Measurements from ENCODE around the gene U2AF1L4.

The U2AF1L4 gene

DNA sequence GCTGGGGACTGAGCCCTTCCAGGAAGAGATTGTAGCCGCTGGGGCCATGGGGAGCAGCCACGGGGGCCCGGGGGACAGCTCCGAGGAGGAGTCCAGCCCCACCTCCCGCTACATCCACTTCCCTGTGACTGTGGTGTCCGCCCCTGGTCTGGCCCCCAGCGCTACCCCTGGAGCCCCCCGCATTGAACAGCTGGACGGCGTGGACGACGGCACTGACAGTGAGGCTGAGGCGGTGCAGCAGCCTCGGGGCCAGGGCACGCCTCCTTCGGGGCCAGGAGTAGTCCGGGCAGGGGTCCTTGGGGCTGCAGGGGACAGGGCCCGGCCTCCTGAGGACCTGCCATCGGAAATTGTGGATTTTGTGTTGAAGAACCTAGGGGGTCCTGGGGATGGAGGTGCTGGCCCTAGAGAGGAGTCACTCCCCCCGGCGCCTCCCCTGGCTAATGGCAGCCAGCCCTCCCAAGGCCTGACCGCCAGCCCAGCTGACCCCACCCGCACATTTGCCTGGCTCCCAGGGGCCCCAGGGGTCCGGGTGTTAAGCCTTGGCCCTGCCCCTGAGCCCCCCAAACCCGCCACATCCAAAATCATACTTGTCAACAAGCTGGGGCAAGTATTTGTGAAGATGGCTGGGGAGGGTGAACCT is 12.6 kb downstream of the U2AF1L4 start:
- Histone ChIP-seq H3K14ac (ENCODE audit: low read length in 2 of 2) (no peak overlapping the region), H3K9ac (ENCODE audit: low read length) (no peak overlapping the region), H3K4ac (ENCODE audit: low read depth in 1 of 2, low read length in 2 of 2) (no peak overlapping the region), H3K4me2 (ENCODE audit: low read length, poor library complexity, severe bottlenecking) (no peak overlapping the region), H3K36me3 (ENCODE audit: control insufficient read depth in 1 of 2, insufficient read depth in 2 of 2, low read depth in 1 of 2, low read length in 2 of 2) (peaks cover 88 to 98% of the 10 kb centered on the region in 2 experiments), H2BK120ac (ENCODE audit: low read depth, low read length) (no peak overlapping the region), H3K4me1 (ENCODE audit: control insufficient read depth, insufficient read depth, low read depth, low read length) (peaks cover 2% of the 10 kb centered on the region), H3K9me3 (ENCODE audit: control insufficient read depth, low read length) (no peaks in the 10 kb centered on the region), H3K27ac (ENCODE audit: low read length, poor library complexity, severe bottlenecking) (no peak overlapping the region), H2BK12ac (ENCODE audit: low read length in 2 of 2) (no peak overlapping the region), H3K18ac (ENCODE audit: low read depth in 1 of 2, low read length in 2 of 2) (no peak overlapping the region), H3K23ac (ENCODE audit: low read length in 2 of 2) (no peak overlapping the region), H3K27me3 (ENCODE audit: control insufficient read depth in 1 of 2, insufficient read depth in 1 of 2, low read length in 2 of 2) (no peaks in the 10 kb centered on the region), H3K4me3 (ENCODE audit: insufficient read depth in 1 of 2, low read depth in 1 of 2, low read length in 2 of 2) (no peak overlapping the region), H2AK5ac (ENCODE audit: low read length, severe bottlenecking) (no peak overlapping the region), H4K91ac (ENCODE audit: low read length) (no peak overlapping the region), H2AFZ (ENCODE audit: low read depth, low read length) (no peak overlapping the region), H2BK15ac (ENCODE audit: low read depth, poor library complexity, severe bottlenecking) (no peak overlapping the region), H4K8ac (ENCODE audit: low read length) (no peak overlapping the region), H2BK5ac (ENCODE audit: low read depth, low read length, poor library complexity, severe bottlenecking) (no peak overlapping the region), H3K79me1 (replicated peaks; ENCODE audit: low read length, poor library complexity, severe bottlenecking) (peaks cover 64% of the 10 kb centered on the region)
- WGBS = 97% methylated on average over 22 of the region's 25 CpGs
- no peak for DNase-seq

DNA sequence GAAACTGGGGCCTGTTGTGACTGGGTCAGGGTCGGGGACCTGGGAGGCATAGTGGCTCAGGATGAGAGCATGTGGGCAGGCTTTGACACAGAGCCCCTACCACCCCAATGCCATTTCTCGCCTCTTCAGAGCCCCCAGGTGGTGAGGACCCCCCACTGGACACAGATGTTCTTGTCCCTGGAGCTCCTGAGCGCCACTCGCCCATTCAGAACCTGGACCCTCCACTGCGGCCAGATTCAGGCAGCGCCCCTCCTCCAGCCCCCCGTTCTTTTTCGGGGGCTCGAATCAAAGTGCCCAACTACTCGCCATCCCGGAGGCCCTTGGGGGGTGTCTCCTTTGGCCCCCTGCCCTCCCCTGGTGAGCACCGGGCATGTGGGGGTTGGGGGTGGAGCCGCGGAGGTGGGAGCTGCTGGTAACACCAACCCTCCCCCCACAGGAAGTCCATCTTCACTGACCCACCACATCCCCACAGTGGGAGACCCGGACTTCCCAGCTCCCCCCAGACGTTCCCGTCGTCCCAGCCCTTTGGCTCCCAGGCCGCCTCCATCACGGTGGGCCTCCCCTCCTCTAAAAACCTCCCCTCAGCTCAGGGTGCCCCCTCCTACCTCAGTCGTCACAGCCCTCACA is 13.3 kb downstream of the U2AF1L4 start:
- no peak overlapping the region for H3K18ac ChIP-seq (ENCODE audit: low read depth in 1 of 2, low read length in 2 of 2)
- no peaks in the 10 kb centered on the region for H3K9me3 ChIP-seq (ENCODE audit: control insufficient read depth, low read length)
- 84% methylated on average over 13 of the region's 21 CpGs for WGBS
- H3K14ac ChIP-seq (ENCODE audit: low read length in 2 of 2) = no peak overlapping the region
- no peaks in the 10 kb centered on the region for H3K27me3 ChIP-seq (ENCODE audit: control insufficient read depth in 1 of 2, insufficient read depth in 1 of 2, low read length in 2 of 2)
- H2AK5ac ChIP-seq (ENCODE audit: low read length, severe bottlenecking) = no peak overlapping the region
- no peak for DNase-seq
- H2BK5ac ChIP-seq (ENCODE audit: low read depth, low read length, poor library complexity, severe bottlenecking) = no peak overlapping the region
- H3K9ac ChIP-seq (ENCODE audit: low read length) = no peak overlapping the region
- H3K79me1 ChIP-seq (replicated peaks; ENCODE audit: low read length, poor library complexity, severe bottlenecking) = peaks cover 71% of the 10 kb centered on the region
- no peak overlapping the region for H3K4me2 ChIP-seq (ENCODE audit: low read length, poor library complexity, severe bottlenecking)
- no peak overlapping the region for H2BK120ac ChIP-seq (ENCODE audit: low read depth, low read length)
- H4K8ac ChIP-seq (ENCODE audit: low read length) = no peak overlapping the region
- no peak overlapping the region for H2AFZ ChIP-seq (ENCODE audit: low read depth, low read length)
- H3K4me3 ChIP-seq (ENCODE audit: insufficient read depth in 1 of 2, low read depth in 1 of 2, low read length in 2 of 2) = no peak overlapping the region
- H2BK12ac ChIP-seq (ENCODE audit: low read length in 2 of 2) = no peak overlapping the region
- H3K23ac ChIP-seq (ENCODE audit: low read length in 2 of 2) = no peak overlapping the region
- H3K4ac ChIP-seq (ENCODE audit: low read depth in 1 of 2, low read length in 2 of 2) = no peak overlapping the region
- H2BK15ac ChIP-seq (ENCODE audit: low read depth, poor library complexity, severe bottlenecking) = no peak overlapping the region
- H3K4me1 ChIP-seq (ENCODE audit: control insufficient read depth, insufficient read depth, low read depth, low read length) = peaks cover 2% of the 10 kb centered on the region
- no peak overlapping the region for H4K91ac ChIP-seq (ENCODE audit: low read length)
- H3K36me3 ChIP-seq (ENCODE audit: control insufficient read depth in 1 of 2, insufficient read depth in 2 of 2, low read depth in 1 of 2, low read length in 2 of 2) = peaks cover 88 to 98% of the 10 kb centered on the region in 2 experiments
- no peak overlapping the region for H3K27ac ChIP-seq (ENCODE audit: low read length, poor library complexity, severe bottlenecking)

DNA sequence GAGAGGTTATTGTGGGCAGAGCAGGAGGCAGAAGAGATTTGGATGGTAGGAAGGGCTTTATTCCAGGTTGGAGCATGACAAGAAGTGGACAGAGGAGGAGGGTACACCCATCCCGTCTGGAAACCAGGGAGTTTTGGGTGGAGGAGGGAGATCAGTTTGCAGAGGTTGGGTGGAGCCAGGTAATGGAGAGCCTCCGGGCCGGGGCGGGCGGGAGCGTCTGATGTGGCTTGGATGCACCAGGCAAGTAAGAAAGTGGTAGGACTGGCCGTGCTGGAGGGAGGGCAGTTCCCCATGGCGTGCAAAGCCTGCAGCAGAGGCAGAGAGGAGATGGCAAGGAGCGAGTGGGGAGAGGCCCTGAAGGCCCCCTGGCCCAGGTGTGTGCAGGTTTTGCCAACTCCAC is 13.9 kb downstream of the U2AF1L4 start:
- no peak overlapping the region for H3K4me3 ChIP-seq (ENCODE audit: insufficient read depth in 1 of 2, low read depth in 1 of 2, low read length in 2 of 2)
- 92% methylated on average over 9 of the region's 9 CpGs for WGBS
- H2BK5ac ChIP-seq (ENCODE audit: low read depth, low read length, poor library complexity, severe bottlenecking) = no peak overlapping the region
- no peak overlapping the region for H3K23ac ChIP-seq (ENCODE audit: low read length in 2 of 2)
- no peak overlapping the region for H3K14ac ChIP-seq (ENCODE audit: low read length in 2 of 2)
- peaks cover 86 to 97% of the 10 kb centered on the region in 2 experiments for H3K36me3 ChIP-seq (ENCODE audit: control insufficient read depth in 1 of 2, insufficient read depth in 2 of 2, low read depth in 1 of 2, low read length in 2 of 2)
- peaks cover 66% of the 10 kb centered on the region for H3K79me1 ChIP-seq (replicated peaks; ENCODE audit: low read length, poor library complexity, severe bottlenecking)
- H3K18ac ChIP-seq (ENCODE audit: low read depth in 1 of 2, low read length in 2 of 2) = no peak overlapping the region
- no peak overlapping the region for H3K27ac ChIP-seq (ENCODE audit: low read length, poor library complexity, severe bottlenecking)
- no peak overlapping the region for H4K91ac ChIP-seq (ENCODE audit: low read length)
- no peak overlapping the region for H3K4me2 ChIP-seq (ENCODE audit: low read length, poor library complexity, severe bottlenecking)
- H3K9me3 ChIP-seq (ENCODE audit: control insufficient read depth, low read length) = no peaks in the 10 kb centered on the region
- H2BK12ac ChIP-seq (ENCODE audit: low read length in 2 of 2) = no peak overlapping the region
- no peak overlapping the region for H4K8ac ChIP-seq (ENCODE audit: low read length)
- H3K9ac ChIP-seq (ENCODE audit: low read length) = no peak overlapping the region
- H2BK120ac ChIP-seq (ENCODE audit: low read depth, low read length) = no peak overlapping the region
- no peak overlapping the region for H2AK5ac ChIP-seq (ENCODE audit: low read length, severe bottlenecking)
- H3K4ac ChIP-seq (ENCODE audit: low read depth in 1 of 2, low read length in 2 of 2) = no peak overlapping the region
- H2AFZ ChIP-seq (ENCODE audit: low read depth, low read length) = no peak overlapping the region
- no peaks in the 10 kb centered on the region for H3K27me3 ChIP-seq (ENCODE audit: control insufficient read depth in 1 of 2, insufficient read depth in 1 of 2, low read length in 2 of 2)
- peaks cover 2% of the 10 kb centered on the region for H3K4me1 ChIP-seq (ENCODE audit: control insufficient read depth, insufficient read depth, low read depth, low read length)
- H2BK15ac ChIP-seq (ENCODE audit: low read depth, poor library complexity, severe bottlenecking) = no peak overlapping the region
- DNase-seq = no peak

DNA sequence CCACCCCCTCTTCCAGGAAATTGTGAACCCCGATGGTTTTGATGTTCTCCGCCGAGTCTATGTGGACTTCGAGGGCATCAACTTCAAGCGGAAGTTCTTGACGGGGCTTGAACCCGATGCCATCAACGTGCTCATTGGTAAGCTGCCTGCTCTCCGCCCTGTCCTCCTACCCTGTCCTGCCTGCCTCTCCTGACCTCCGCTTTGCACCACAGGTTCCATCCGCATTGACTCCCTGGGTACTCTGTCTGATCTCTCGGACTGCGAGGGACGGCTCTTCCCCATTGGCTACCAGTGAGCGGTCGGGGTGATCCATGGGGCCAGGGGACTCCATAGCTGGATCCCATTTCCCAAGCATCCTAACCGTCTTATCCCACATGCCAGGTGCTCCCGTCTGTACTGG is 14.9 kb downstream of the U2AF1L4 start:
- H3K36me3 ChIP-seq (ENCODE audit: control insufficient read depth in 1 of 2, insufficient read depth in 2 of 2, low read depth in 1 of 2, low read length in 2 of 2) = peaks cover 87 to 99% of the 10 kb centered on the region in 2 experiments
- 98% methylated on average over 18 of the region's 18 CpGs for WGBS
- no peak overlapping the region for H3K4me2 ChIP-seq (ENCODE audit: low read length, poor library complexity, severe bottlenecking)
- peaks cover 2% of the 10 kb centered on the region for H3K4me1 ChIP-seq (ENCODE audit: control insufficient read depth, insufficient read depth, low read depth, low read length)
- H3K9ac ChIP-seq (ENCODE audit: low read length) = no peak overlapping the region
- no peak for DNase-seq
- peaks cover 67% of the 10 kb centered on the region for H3K79me1 ChIP-seq (replicated peaks; ENCODE audit: low read length, poor library complexity, severe bottlenecking)
- H2BK15ac ChIP-seq (ENCODE audit: low read depth, poor library complexity, severe bottlenecking) = no peak overlapping the region
- no peak overlapping the region for H3K23ac ChIP-seq (ENCODE audit: low read length in 2 of 2)
- no peak overlapping the region for H2BK12ac ChIP-seq (ENCODE audit: low read length in 2 of 2)
- no peak overlapping the region for H2AK5ac ChIP-seq (ENCODE audit: low read length, severe bottlenecking)
- H3K27ac ChIP-seq (ENCODE audit: low read length, poor library complexity, severe bottlenecking) = no peak overlapping the region
- H3K18ac ChIP-seq (ENCODE audit: low read depth in 1 of 2, low read length in 2 of 2) = no peak overlapping the region
- H2AFZ ChIP-seq (ENCODE audit: low read depth, low read length) = no peak overlapping the region
- no peak overlapping the region for H2BK120ac ChIP-seq (ENCODE audit: low read depth, low read length)
- no peak overlapping the region for H4K8ac ChIP-seq (ENCODE audit: low read length)
- H3K9me3 ChIP-seq (ENCODE audit: control insufficient read depth, low read length) = no peaks in the 10 kb centered on the region
- no peak overlapping the region for H2BK5ac ChIP-seq (ENCODE audit: low read depth, low read length, poor library complexity, severe bottlenecking)
- no peak overlapping the region for H3K14ac ChIP-seq (ENCODE audit: low read length in 2 of 2)
- H3K27me3 ChIP-seq (ENCODE audit: control insufficient read depth in 1 of 2, insufficient read depth in 1 of 2, low read length in 2 of 2) = no peaks in the 10 kb centered on the region
- H3K4me3 ChIP-seq (ENCODE audit: insufficient read depth in 1 of 2, low read depth in 1 of 2, low read length in 2 of 2) = no peak overlapping the region
- no peak overlapping the region for H3K4ac ChIP-seq (ENCODE audit: low read depth in 1 of 2, low read length in 2 of 2)
- H4K91ac ChIP-seq (ENCODE audit: low read length) = no peak overlapping the region

All from mesenchymal stem cell (in vitro differentiated cells and primary cell).